Ecto neural progenitor cell (in vitro differentiated cells): Measurements from ENCODE around the gene OGFR.
"Not testable (repeated sequence)": the region's sequence is repeated elsewhere in the genome, so short reads cannot be mapped to it uniquely, and the experiment has no call there.

Source experiments
- DNase-seq: peaks from one replicate; pipeline ENCODE4 v3.0.0-alpha.2; 2018; ENCODE audit warnings: low spot score

Gene OGFR

GRCh38 chr20:62839816-62840215 lies 35.2 kb downstream of the OGFR start:
- DNase-seq = no peak

- DNase-seq = no peak
Measured at GRCh38 chr20:62840244-62841197, 35.9 kb downstream of the OGFR start.

DNA sequence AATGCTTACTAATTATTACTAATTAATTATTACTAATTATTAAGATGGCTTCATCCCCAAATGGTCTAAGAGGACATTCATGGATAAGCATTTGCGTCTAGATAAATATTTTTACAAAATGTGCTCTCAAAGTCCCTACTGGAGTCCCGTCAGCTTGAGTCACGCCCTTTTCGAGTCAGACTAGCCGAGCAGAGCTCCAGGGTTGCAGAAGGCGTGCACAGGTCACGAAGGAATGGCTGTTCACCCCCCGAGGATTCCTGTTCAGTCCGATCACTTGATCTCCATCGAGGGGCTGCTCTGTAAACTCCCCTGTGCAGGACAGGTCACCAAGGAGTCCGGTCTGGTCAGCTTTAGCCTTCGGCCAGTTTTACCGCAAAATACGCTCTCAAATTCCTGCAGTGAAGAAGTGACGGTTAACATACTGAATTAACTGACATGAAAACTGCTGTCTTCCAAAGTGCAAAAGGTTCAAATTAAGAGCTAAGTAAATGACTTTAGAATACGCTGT lies 37.1 kb downstream of the OGFR start:
- DNase-seq = no peak

- no peak for DNase-seq
Measured at GRCh38 chr20:62843656-62844055, 39.0 kb downstream of the OGFR start.

DNA sequence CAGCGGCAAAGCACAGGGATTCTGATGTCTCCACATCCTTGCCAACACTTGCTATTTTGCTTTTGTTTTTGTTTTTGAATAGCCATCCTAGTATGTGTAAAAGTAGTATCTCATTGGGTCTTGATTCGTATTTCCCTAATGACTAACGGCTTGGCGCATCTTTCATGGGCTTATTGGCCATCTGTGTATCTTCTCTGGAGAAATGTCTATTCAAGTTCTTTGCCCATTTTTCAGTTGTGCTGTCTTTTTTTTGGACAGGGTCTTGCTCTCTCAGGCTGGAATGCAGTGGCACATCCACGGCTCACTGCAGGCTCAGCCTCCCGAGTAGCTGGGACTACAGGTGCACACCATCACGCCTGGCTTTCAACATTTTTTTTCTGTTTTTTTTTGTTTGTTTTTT lies 39.5 kb downstream of the OGFR start:
- no peak for DNase-seq

- DNase-seq = no peak
Measured at GRCh38 chr20:62845416-62846160, 41.0 kb downstream of the OGFR start.

DNA sequence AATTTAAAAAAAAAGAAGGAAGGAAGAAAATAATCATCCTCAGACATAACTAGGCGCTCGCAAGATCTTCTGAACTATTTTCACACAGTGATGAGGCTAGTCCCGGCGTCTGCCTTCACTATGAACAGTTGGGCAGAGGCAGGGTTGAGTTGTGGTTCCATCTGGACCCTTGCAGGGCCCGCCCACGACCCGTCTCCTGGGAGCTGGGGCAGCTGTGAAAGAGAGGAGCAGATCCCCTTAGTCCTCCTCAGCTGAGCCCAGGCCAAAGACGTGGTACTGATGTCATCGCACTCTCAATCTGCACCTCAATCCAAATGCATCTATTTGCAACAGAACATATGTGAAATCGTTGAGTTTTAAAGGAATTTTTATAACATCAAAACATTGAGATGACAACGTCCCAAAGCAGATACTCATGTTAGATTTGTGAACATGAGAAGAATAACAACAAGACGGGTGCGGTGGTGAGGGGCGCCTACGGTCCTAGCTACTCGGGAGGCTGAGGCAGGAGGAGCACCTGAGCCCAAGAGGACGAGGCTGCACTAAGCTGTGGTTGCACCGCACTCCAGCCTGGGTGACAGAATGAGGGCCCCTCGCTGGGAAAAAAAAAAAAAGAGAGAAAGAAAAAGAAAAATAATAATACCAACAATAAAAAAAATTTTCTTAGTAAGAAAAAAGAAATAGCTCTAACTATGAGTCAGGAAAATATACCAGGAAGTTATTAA lies 41.7 kb downstream of the OGFR start:
- DNase-seq = no peak

DNA sequence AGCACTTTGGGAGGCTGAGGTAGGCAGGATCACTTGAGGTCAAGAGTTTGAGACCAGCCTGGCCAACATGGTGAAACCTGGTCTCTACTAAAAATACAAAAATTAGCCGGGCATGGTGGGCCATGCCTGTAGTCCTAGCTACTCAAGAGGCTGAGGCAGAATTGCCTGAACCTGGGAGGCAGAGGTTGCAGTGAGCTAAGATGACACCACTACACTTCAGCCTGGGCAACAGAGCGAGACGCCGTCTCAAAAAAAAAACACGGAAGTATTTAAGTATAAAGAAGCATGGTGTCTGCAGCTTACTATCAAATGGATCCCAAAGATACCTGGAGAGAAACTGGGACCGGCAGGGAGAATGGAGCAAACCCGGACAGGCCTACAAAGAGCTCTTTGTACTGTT lies 44.3 kb downstream of the OGFR start:
- not testable (repeated sequence) for DNase-seq

- no peak for DNase-seq
Measured at GRCh38 chr20:62849431-62849830, 44.8 kb downstream of the OGFR start.

DNA sequence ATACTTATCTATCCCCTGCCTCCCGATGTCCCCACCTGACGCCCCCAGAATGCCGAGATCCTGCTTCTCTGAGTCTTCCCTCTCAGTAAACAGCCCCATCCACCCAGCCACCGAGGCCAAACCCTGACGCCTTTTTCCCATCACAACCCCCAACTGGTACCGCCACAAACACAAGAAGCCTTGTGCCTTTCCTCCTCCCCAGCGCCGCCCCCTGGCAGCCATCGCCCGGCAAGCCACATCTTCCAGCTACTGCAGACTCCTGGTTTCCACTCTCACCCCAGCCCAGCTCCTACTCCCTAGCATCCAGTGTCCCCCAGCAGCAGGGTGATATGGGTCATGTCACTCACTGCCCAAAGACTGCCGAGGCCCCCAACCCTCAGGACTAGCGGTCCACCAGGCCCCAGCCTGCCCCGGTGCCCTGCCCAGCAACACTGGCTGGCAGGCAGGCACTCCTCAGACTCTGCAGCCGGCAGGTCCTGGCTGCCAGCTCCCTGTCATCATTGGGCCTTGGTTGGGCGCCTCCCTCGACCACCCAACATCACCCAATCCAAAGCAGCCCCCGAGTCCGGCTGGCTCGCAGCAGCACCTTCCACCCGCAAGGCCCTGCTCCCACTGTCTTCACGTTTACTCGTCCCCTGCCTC lies 45.8 kb downstream of the OGFR start:
- peak; percentile 54 for DNase-seq

DNA sequence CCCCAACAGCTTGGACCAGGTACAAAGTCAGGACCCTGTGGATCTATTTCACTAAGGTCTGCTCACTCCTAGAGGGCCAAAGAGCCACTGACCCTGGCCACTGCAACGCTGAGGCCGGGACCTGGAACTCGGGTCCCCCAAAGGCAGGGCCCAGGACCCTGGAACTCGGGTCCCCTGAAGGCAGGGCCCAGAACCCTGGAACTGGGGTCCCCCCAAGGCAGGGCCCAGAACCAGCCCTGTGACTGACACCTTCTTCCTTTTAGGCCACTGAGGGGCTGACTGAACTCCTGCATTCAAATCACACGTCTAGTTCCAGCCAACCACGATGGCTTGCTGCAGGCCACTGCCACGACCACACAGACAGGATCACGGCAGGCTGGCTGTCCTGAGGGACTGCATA lies 47.6 kb downstream of the OGFR start:
- no peak for DNase-seq

DNA sequence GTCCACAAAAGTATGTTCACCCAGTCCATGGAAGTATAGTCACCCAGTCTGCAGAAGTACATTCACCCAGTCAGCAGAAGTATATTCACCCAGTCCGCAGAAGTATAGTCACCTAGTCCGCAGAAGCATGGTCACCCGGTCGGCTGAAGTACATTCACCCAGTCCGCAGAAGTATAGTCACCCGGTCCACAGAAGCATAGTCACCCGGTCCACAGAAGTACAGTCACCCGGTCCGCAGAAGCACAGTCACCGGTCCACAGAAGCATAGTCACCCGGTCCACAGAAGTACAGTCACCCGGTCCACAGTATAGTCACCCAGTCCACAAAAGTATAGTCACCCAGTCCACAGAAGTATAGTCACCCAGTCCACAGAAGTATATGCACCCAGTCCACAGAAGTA lies 48.2 kb downstream of the OGFR start:
- no peak for DNase-seq

- not testable (repeated sequence) for DNase-seq
Measured at GRCh38 chr20:62853304-62853703, 48.7 kb downstream of the OGFR start.

- DNase-seq = no peak
Measured at GRCh38 chr20:62854121-62854520, 49.5 kb downstream of the OGFR start.

DNA sequence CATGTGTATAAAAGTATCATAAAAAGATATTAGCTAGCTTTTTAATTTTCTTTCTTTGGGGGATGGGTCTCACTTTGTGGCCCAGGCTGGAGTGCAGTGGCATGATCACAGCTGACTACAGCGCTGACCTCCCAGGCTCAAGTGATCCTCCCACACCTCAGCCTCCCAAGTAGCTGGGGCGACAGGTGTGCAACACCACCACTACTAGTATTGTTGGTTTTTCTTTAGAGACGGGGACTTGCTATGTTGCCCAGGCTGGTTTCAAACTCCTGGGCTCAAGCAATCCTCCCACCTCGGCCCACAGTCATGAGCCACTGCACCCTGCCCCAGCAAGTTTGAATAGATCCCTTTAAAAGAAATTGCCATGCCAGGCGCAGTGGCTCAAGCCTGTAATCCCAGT lies 50.5 kb downstream of the OGFR start:
- no peak for DNase-seq

- no peak for DNase-seq
Measured at GRCh38 chr20:62856931-62857619, 52.4 kb downstream of the OGFR start.

GRCh38 chr20:62858058-62858830 lies 53.6 kb downstream of the OGFR start:
- no peak for DNase-seq

GRCh38 chr20:62859721-62860120 lies 55.1 kb downstream of the OGFR start:
- no peak for DNase-seq

DNA sequence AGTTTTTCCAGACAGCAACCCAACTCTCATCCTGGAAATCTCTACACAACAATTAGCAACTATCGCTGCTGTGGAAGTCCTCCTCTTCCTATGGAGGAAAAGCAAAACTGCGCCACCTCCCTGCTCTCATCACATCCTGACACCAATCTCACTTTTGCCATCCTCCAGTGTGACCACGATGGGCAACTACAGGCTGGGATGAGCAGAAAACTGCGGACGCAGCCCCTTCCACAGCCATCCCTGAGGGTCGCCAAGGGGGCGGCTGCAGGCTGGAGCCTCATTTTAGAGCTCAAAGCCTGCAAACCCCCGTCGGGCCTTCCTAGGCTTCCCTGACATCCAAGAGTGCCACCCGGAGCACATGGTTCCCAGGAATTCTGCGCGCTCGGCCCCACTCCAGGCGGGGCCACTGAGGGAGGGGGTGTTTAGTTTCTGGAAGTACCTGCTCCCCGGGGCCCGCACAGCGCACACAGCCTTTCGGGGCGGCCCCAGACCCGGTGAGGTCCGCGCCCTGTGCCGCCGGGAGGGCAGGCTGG lies 55.8 kb downstream of the OGFR start:
- DNase-seq = peak; percentile 60
